HG02642 (cell line): ENCODE measurements around the gene CDH4.
"Not testable (repeated sequence)": the region's sequence is repeated elsewhere in the genome, so short reads cannot be mapped to it uniquely, and the experiment has no call there.

Source experiments
- ATAC-seq: cut with Tn5 transposase; IDR thresholded peaks from one replicate; pipeline ENCODE4 v1.9.1; 2021; ENCODE audit warnings: mild to moderate bottlenecking; ENCODE audit not compliant: unreplicated experiment, poor library complexity

CDH4 gene

GRCh38 chr20:61942526-61942925 lies 690.5 kb downstream of the CDH4 start:
- no peak for ATAC-seq

- not testable (repeated sequence) for ATAC-seq
Observed at GRCh38 chr20:61944967-61945366, 692.9 kb downstream of the CDH4 start.

GRCh38 chr20:61945495-61945894 lies 693.4 kb downstream of the CDH4 start:
- not testable (repeated sequence) for ATAC-seq

GRCh38 chr20:61948056-61948455 lies 696.0 kb downstream of the CDH4 start:
- ATAC-seq: not testable (repeated sequence)

- ATAC-seq: no peak
Observed at GRCh38 chr20:61948586-61949362, 696.7 kb downstream of the CDH4 start.

GRCh38 chr20:61949363-61949713 lies 697.3 kb downstream of the CDH4 start:
- ATAC-seq: no peak

GRCh38 chr20:61949714-61950640 lies 697.9 kb downstream of the CDH4 start:
- ATAC-seq: no peak

- no peak for ATAC-seq
Observed at GRCh38 chr20:61950641-61951071, 698.6 kb downstream of the CDH4 start.

GRCh38 chr20:61951695-61952533 lies 699.9 kb downstream of the CDH4 start:
- no peak for ATAC-seq

GRCh38 chr20:61953037-61954021 lies 701.3 kb downstream of the CDH4 start:
- ATAC-seq: no peak

GRCh38 chr20:61954276-61955021 lies 702.4 kb downstream of the CDH4 start:
- ATAC-seq: no peak

GRCh38 chr20:61955668-61956395 lies 703.8 kb downstream of the CDH4 start:
- no peak for ATAC-seq

- ATAC-seq: no peak
Observed at GRCh38 chr20:61956396-61957342, 704.6 kb downstream of the CDH4 start.

- ATAC-seq: no peak
Observed at GRCh38 chr20:61957961-61958715, 706.1 kb downstream of the CDH4 start.

GRCh38 chr20:61958773-61959700 lies 707.0 kb downstream of the CDH4 start:
- no peak for ATAC-seq
